Measurements from ENCODE around the gene VPS35. TPM values are rescaled to one million over a fixed set of nuclear protein-coding genes. Genes with fewer than 3 reads are reported as not detected.
A peak's percentile ranks its signal among the peaks of the same experiment; 100 is the strongest.
"Not testable (repeated sequence)": the region's sequence is repeated elsewhere in the genome, so short reads cannot be mapped to it uniquely, and the experiment has no call there.

Gene VPS35
- total RNA-seq, 1 experiment from 2014 or later = 114 TPM

GRCh38 chr16:46696957-46697356, 8.0 kb upstream of the VPS35 start:
- H3K27me3 ChIP-seq (replicated peaks) = no peaks in the 10 kb centered on the region
- no peak overlapping the region for H3K4me3 ChIP-seq
- no peak for DNase-seq (ENCODE audit: low read depth in 1 of 2, low spot score in 2 of 2)
- H3K36me3 ChIP-seq = peaks cover 71% of the 10 kb centered on the region
- no peaks in the 10 kb centered on the region for H3K9me3 ChIP-seq (replicated peaks)
- no peaks in the 10 kb centered on the region for H3K4me1 ChIP-seq (replicated peaks)
- no peak overlapping the region for H3K27ac ChIP-seq

- no peak overlapping the region for H3K4me3 ChIP-seq
- H3K27me3 ChIP-seq (replicated peaks) = no peaks in the 10 kb centered on the region
- no peaks in the 10 kb centered on the region for H3K9me3 ChIP-seq (replicated peaks)
- DNase-seq (ENCODE audit: low read depth in 1 of 2, low spot score in 2 of 2) = no peak
- H3K27ac ChIP-seq = no peak overlapping the region
- peaks cover 78% of the 10 kb centered on the region for H3K36me3 ChIP-seq
- H3K4me1 ChIP-seq (replicated peaks) = peaks cover 7% of the 10 kb centered on the region
Measured at GRCh38 chr16:46695937-46696336, 7.0 kb upstream of the VPS35 start.

- no peak for DNase-seq (ENCODE audit: low read depth in 1 of 2, low spot score in 2 of 2)
- H3K27me3 ChIP-seq (replicated peaks) = no peaks in the 10 kb centered on the region
- H3K4me1 ChIP-seq (replicated peaks) = peaks cover 11% of the 10 kb centered on the region
- H3K36me3 ChIP-seq = peaks cover 69% of the 10 kb centered on the region
- H3K27ac ChIP-seq = no peak overlapping the region
- no peak overlapping the region for H3K4me3 ChIP-seq
- H3K9me3 ChIP-seq (replicated peaks) = no peaks in the 10 kb centered on the region
Measured at GRCh38 chr16:46693598-46693997, 4.6 kb upstream of the VPS35 start.

GRCh38 chr16:46691726-46692125, 2.7 kb upstream of the VPS35 start:
- no peak for DNase-seq (ENCODE audit: low read depth in 1 of 2, low spot score in 2 of 2)
- Histone ChIP-seq H3K9me3 (replicated peaks) (no peaks in the 10 kb centered on the region), H3K36me3 (peaks cover 51% of the 10 kb centered on the region), H3K4me1 (replicated peaks) (peaks cover 20% of the 10 kb centered on the region), H3K27me3 (replicated peaks) (no peaks in the 10 kb centered on the region), H3K27ac (no peak overlapping the region), H3K4me3 (no peak overlapping the region; the same call in 1 of the 2 replicates)

- Histone ChIP-seq H3K9me3 (replicated peaks) (no peaks in the 10 kb centered on the region), H3K4me3 (peak overlapping the region; percentile 62), H3K27me3 (replicated peaks) (no peaks in the 10 kb centered on the region), H3K27ac (peak overlapping the region; percentile 90; the same call in 1 of the 2 replicates), H3K36me3 (peaks cover 39% of the 10 kb centered on the region), H3K4me1 (replicated peaks) (peaks cover 20% of the 10 kb centered on the region)
- peak in 1 of 2 experiments; percentile 15 for DNase-seq (ENCODE audit: low read depth in 1 of 2, low spot score in 2 of 2)
Measured at GRCh38 chr16:46690281-46691178, 1.6 kb upstream of the VPS35 start.

- DNase-seq (ENCODE audit: low read depth in 1 of 2, low spot score in 2 of 2) = peak; percentile 99
- Histone ChIP-seq H3K4me3 (peak within 1 kb of the TSS; percentile 62), H3K27ac (peak within 1 kb of the TSS; percentile 90), H3K4me1 (replicated peaks) (peaks cover 20% of the 10 kb centered on the region), H3K27me3 (replicated peaks) (no peaks in the 10 kb centered on the region), H3K36me3 (peaks cover 30% of the 10 kb centered on the region), H3K9me3 (replicated peaks) (no peaks in the 10 kb centered on the region)
Measured at GRCh38 chr16:46689365-46690280, 645 bp upstream of the VPS35 start, which contains the start of gene ORC6. Gene ORC6, plus strand, starts transcription at chr16:46689659. Its CDS starts 47 bp downstream, at chr16:46689706.

- Histone ChIP-seq H3K4me3 (peak overlapping the region; percentile 62), H3K9me3 (replicated peaks) (no peaks in the 10 kb centered on the region)
- DNase-seq (ENCODE audit: low read depth in 1 of 2, low spot score in 2 of 2) = no peak
Measured at GRCh38 chr16:46688101-46688653, 801 bp downstream of the VPS35 start.

GRCh38 chr16:46687486-46687885, 1.5 kb downstream of the VPS35 start:
- H3K4me3 ChIP-seq = peak overlapping the region; percentile 62; the same call in 1 of the 2 replicates
- no peaks in the 10 kb centered on the region for H3K9me3 ChIP-seq (replicated peaks)
- H3K36me3 ChIP-seq = peaks cover 21% of the 10 kb centered on the region
- H3K27me3 ChIP-seq (replicated peaks) = no peaks in the 10 kb centered on the region
- H3K27ac ChIP-seq = no peak overlapping the region
- peaks cover 20% of the 10 kb centered on the region for H3K4me1 ChIP-seq (replicated peaks)
- DNase-seq (ENCODE audit: low read depth in 1 of 2, low spot score in 2 of 2) = no peak

More at GRCh38 chr16:46688101-46688653, 801 bp downstream of the VPS35 start:
- no peaks in the 10 kb centered on the region for H3K27me3 ChIP-seq (replicated peaks)
- peaks cover 20% of the 10 kb centered on the region for H3K4me1 ChIP-seq (replicated peaks)
- H3K27ac ChIP-seq = no peak overlapping the region
- peaks cover 26% of the 10 kb centered on the region for H3K36me3 ChIP-seq

GRCh38 chr16:46686815-46687473, 2.0 kb downstream of the VPS35 start:
- no peak for DNase-seq (ENCODE audit: low read depth in 1 of 2, low spot score in 2 of 2)
- H3K27ac ChIP-seq = no peak overlapping the region
- no peak overlapping the region for H3K4me3 ChIP-seq
- H3K4me1 ChIP-seq (replicated peaks) = peaks cover 20% of the 10 kb centered on the region
- H3K27me3 ChIP-seq (replicated peaks) = no peaks in the 10 kb centered on the region
- peaks cover 16% of the 10 kb centered on the region for H3K36me3 ChIP-seq
- H3K9me3 ChIP-seq (replicated peaks) = no peaks in the 10 kb centered on the region

- H3K4me1 ChIP-seq (replicated peaks); H3K27me3 ChIP-seq (replicated peaks); H3K4me3 ChIP-seq; DNase-seq (ENCODE audit: low read depth in 1 of 2, low spot score in 2 of 2); H3K9me3 ChIP-seq (replicated peaks); H3K27ac ChIP-seq: not testable (repeated sequence)
- peaks cover 26% of the 10 kb centered on the region for H3K36me3 ChIP-seq
Measured at GRCh38 chr16:46681867-46682266, 7.1 kb downstream of the VPS35 start.

- H3K4me3 ChIP-seq; DNase-seq (ENCODE audit: low read depth in 1 of 2, low spot score in 2 of 2); H3K27me3 ChIP-seq (replicated peaks); H3K4me1 ChIP-seq (replicated peaks); H3K27ac ChIP-seq; H3K9me3 ChIP-seq (replicated peaks): not testable (repeated sequence)
- H3K36me3 ChIP-seq = peaks cover 48% of the 10 kb centered on the region
Measured at GRCh38 chr16:46677943-46678342, 11.0 kb downstream of the VPS35 start.

- H3K36me3 ChIP-seq = peaks cover 57% of the 10 kb centered on the region
Measured at GRCh38 chr16:46673320-46674013, 15.5 kb downstream of the VPS35 start.

More at GRCh38 chr16:46673320-46674013, 15.5 kb downstream of the VPS35 start:
- no peak overlapping the region for H3K4me3 ChIP-seq
- H3K9me3 ChIP-seq (replicated peaks) = no peaks in the 10 kb centered on the region
- H3K27ac ChIP-seq = no peak overlapping the region
- no peaks in the 10 kb centered on the region for H3K4me1 ChIP-seq (replicated peaks)
- peak; percentile 49 to 53 for DNase-seq (ENCODE audit: low read depth in 1 of 2, low spot score in 2 of 2)
- no peaks in the 10 kb centered on the region for H3K27me3 ChIP-seq (replicated peaks)

Measured in SJSA1 (cell line).